DOHH2 (cell line): ENCODE results near the gene SH2B2.

Experiments
- H3F3A ChIP-seq: fragments of 200-600 bp; sonication (generic), shearing (Covaris generic); 2 replicates; pipeline ENCODE4 v1.6.0; 2016; ENCODE audit warnings: antibody characterized with exemption, mild to moderate bottlenecking; ENCODE audit not compliant: control insufficient read depth, insufficient read depth
- H3K27ac ChIP-seq: fragments of 200-600 bp; sonication (generic); 2 replicates; pipeline ENCODE4 v1.5.1; 2014; ENCODE audit warnings: low read depth, mild to moderate bottlenecking, low read length, moderate library complexity
- H3K27me3 ChIP-seq: fragments of 200-600 bp; sonication (generic); 2 replicates; pipeline ENCODE4 v1.6.1; 2014; ENCODE audit warnings: mild to moderate bottlenecking, low read length, mixed read lengths; ENCODE audit not compliant: control insufficient read depth
- H3K36me3 ChIP-seq: fragments of 200-600 bp; sonication (generic); 2 replicates; pipeline ENCODE4 v1.6.1; 2014; ENCODE audit warnings: mild to moderate bottlenecking, low read length, moderate library complexity, mixed read lengths; ENCODE audit not compliant: control insufficient read depth
- H3K4me1 ChIP-seq: fragments of 200-600 bp; sonication (generic); 2 replicates; pipeline ENCODE4 v1.6.1; 2014; ENCODE audit warnings: mild to moderate bottlenecking, low read length, mixed read lengths; ENCODE audit not compliant: control insufficient read depth
- H3K4me2 ChIP-seq: fragments of 200-600 bp; sonication (generic); 2 replicates; pipeline ENCODE4 v1.6.0; 2014; ENCODE audit warnings: mild to moderate bottlenecking, low read length, moderate library complexity
- H3K4me3 ChIP-seq: fragments of 200-600 bp; sonication (generic); 2 replicates; pipeline ENCODE4 v1.5.1; 2014; ENCODE audit warnings: mild to moderate bottlenecking, low read length, mixed read lengths
- H3K79me2 ChIP-seq: fragments of 200-600 bp; sonication (generic); 2 replicates; pipeline ENCODE4 v1.6.1; 2014; ENCODE audit warnings: mild to moderate bottlenecking, low read length, mixed read lengths; ENCODE audit not compliant: control insufficient read depth
- H3K9me2 ChIP-seq: fragments of 200-600 bp; sonication (generic); replicated peaks from 2 replicates; pipeline ENCODE4 v1.6.1; 2014; ENCODE audit warnings: mild to moderate bottlenecking, low read length, mixed read lengths; ENCODE audit not compliant: control insufficient read depth
- H3K9me3 ChIP-seq: fragments of 200-600 bp; sonication (generic); 2 replicates; pipeline ENCODE4 v1.6.1; 2014; ENCODE audit warnings: antibody characterized with exemption, low read length, mixed read lengths; ENCODE audit not compliant: control insufficient read depth, insufficient read depth
- H4K20me1 ChIP-seq: fragments of 200-600 bp; sonication (generic); 2 replicates; pipeline ENCODE4 v1.6.0; 2014; ENCODE audit warnings: low read depth, mild to moderate bottlenecking, antibody characterized with exemption, low read length, moderate library complexity; ENCODE audit not compliant: control insufficient read depth, insufficient read depth
- EZH2phosphoT487 ChIP-seq: fragments of 200-600 bp; sonication (generic); IDR thresholded peaks from 2 replicates; pipeline ENCODE4 v1.6.1; 2017; ENCODE audit warnings: borderline replicate concordance, mild to moderate bottlenecking, antibody characterized with exemption, low read length, moderate library complexity, mixed read lengths
- TF ChIP-seq, protein P1 (sequence below): fragments of 200-600 bp; sonication (generic); IDR thresholded peaks from one replicate; pipeline ENCODE4 v1.5.1; 2014; ENCODE audit warnings: antibody characterized with exemption, mild to moderate bottlenecking, low read depth, low read length; ENCODE audit not compliant: poor library complexity, severe bottlenecking

SH2B2 gene

DNA sequence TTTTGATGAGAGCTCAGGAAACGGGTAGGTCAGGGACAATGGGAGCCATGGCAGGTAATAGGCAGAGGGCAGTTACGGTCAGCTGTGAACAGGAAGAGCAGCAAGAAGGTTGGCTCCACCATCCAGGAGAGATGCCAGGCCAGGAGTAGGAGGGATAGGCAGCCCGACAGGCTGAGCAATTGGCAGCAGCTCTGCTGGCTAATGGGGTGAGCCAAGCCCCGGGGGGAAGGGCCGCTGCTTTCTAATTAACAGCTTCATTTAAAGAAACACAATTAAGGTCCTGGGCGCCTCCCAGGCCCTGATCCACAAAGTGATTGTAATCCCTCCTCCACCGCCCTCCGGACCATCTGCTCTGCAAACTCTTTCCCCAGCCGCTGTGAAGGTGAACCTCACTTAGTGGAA, 23.7 kb downstream of the SH2B2 start:
- H3K36me3 ChIP-seq: peaks cover 82% of the 10 kb centered on the region
- peak overlapping the region; percentile 80 for H3K27ac ChIP-seq
- H3K4me3 ChIP-seq: no peak overlapping the region
- H3K4me1 ChIP-seq: peaks cover 77% of the 10 kb centered on the region
- H3K9me2 ChIP-seq: no peaks in the 10 kb centered on the region
- H3F3A ChIP-seq: peaks cover 25% of the 10 kb centered on the region
- H4K20me1 ChIP-seq: no peaks in the 10 kb centered on the region
- H3K79me2 ChIP-seq: peaks cover 51% of the 10 kb centered on the region
- H3K4me2 ChIP-seq: 0 out of 2 replicates have a peak overlapping the region, but pooled peaks have one; percentile 17
- H3K27me3 ChIP-seq: no peaks in the 10 kb centered on the region
- H3K9me3 ChIP-seq: no peaks in the 10 kb centered on the region
- no peak for TF ChIP-seq EZH2phosphoT487
- TF ChIP-seq, protein P1, sequence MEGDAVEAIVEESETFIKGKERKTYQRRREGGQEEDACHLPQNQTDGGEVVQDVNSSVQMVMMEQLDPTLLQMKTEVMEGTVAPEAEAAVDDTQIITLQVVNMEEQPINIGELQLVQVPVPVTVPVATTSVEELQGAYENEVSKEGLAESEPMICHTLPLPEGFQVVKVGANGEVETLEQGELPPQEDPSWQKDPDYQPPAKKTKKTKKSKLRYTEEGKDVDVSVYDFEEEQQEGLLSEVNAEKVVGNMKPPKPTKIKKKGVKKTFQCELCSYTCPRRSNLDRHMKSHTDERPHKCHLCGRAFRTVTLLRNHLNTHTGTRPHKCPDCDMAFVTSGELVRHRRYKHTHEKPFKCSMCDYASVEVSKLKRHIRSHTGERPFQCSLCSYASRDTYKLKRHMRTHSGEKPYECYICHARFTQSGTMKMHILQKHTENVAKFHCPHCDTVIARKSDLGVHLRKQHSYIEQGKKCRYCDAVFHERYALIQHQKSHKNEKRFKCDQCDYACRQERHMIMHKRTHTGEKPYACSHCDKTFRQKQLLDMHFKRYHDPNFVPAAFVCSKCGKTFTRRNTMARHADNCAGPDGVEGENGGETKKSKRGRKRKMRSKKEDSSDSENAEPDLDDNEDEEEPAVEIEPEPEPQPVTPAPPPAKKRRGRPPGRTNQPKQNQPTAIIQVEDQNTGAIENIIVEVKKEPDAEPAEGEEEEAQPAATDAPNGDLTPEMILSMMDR: no peak

DNA sequence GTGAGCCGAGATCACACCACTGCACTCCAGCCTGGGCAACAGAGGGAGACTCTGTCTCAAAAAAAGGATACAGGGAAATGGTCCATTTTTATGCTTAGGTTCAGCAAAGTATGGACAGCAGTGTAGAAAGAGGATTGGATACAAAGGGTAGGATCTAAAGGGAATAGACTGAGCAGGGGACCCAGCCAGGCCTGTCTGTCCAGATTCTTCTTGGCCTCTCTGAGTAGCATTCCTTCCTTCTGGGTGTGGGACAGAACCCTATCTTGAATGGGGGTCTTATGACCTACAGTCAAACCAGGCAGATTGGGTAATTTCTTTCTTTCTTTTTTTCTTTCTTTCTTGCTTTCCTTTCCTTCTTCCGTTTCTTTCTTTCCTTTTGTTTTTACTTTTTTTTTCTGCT, 25.6 kb downstream of the SH2B2 start:
- Histone ChIP-seq H3K36me3 (peaks cover 86% of the 10 kb centered on the region), H3K4me1 (peaks cover 62% of the 10 kb centered on the region), H3K4me3 (peak overlapping the region; percentile 30), H4K20me1 (0 out of 2 replicates have a peak, but pooled peaks cover 3% of the 10 kb centered on the region), H3K9me2 (no peaks in the 10 kb centered on the region), H3K9me3 (no peaks in the 10 kb centered on the region), H3K79me2 (peaks cover 45% of the 10 kb centered on the region), H3K4me2 (peak overlapping the region; percentile 56), H3K27ac (peak overlapping the region; percentile 80), H3F3A (peaks cover 27% of the 10 kb centered on the region), H3K27me3 (no peaks in the 10 kb centered on the region)
- TF ChIP-seq EZH2phosphoT487: no peak
- TF ChIP-seq, protein P1: no peak

- H3K4me3 ChIP-seq: no peak overlapping the region
- H3K36me3 ChIP-seq: peaks cover 86% of the 10 kb centered on the region
- peaks cover 38% of the 10 kb centered on the region for H3F3A ChIP-seq
- TF ChIP-seq EZH2phosphoT487: no peak
- TF ChIP-seq, protein P1: no peak
- H3K27ac ChIP-seq: no peak overlapping the region; the same call in 1 of the 2 replicates
- no peak overlapping the region for H3K4me2 ChIP-seq
- H3K9me3 ChIP-seq: no peaks in the 10 kb centered on the region
- H3K79me2 ChIP-seq: peaks cover 26% of the 10 kb centered on the region
- no peaks in the 10 kb centered on the region for H3K9me2 ChIP-seq
- no peaks in the 10 kb centered on the region for H3K27me3 ChIP-seq
- H4K20me1 ChIP-seq: peaks cover 7% of the 10 kb centered on the region; the same call in 1 of the 2 replicates
- peaks cover 50% of the 10 kb centered on the region for H3K4me1 ChIP-seq
These were observed 27.5 kb downstream of the SH2B2 start for GRCh38 chr7:102313997-102314780.
